ENCODE data around the gene STT3B. TPM values are rescaled to one million over a fixed set of nuclear protein-coding genes. Genes with fewer than 3 reads are reported as not detected.
"Not testable (repeated sequence)": the region's sequence is repeated elsewhere in the genome, so short reads cannot be mapped to it uniquely, and the experiment has no call there.

The STT3B gene
- total RNA-seq, 1 donor from 2014 or later = 140 TPM

GRCh38 chr3:31596176-31596575 is 63.5 kb downstream of the STT3B start:
- peaks cover 53% of the 10 kb centered on the region for H3K4me1 Mint-ChIP-seq (ENCODE audit: low read depth)
- intact Hi-C loops (cut with micrococcal nuclease) = loop anchor here (5.0 kb wide), 1 partner anchor 41 kb away; no protein-coding TSS in a partner anchor
- peaks cover 12% of the 10 kb centered on the region for H3K9me3 Mint-ChIP-seq

GRCh38 chr3:31600431-31600830 is 67.7 kb downstream of the STT3B start:
- Mint-ChIP-seq H3K27ac (no peak overlapping the region), H3K27me3 (ENCODE audit: insufficient read depth) (no peaks in the 10 kb centered on the region), H3K4me1 (ENCODE audit: low read depth) (peaks cover 11% of the 10 kb centered on the region), H3K4me3 (no peak overlapping the region), H3K9me3 (peaks cover 27% of the 10 kb centered on the region), H3K36me3 (ENCODE audit: low read depth) (peaks cover 60% of the 10 kb centered on the region)
- no peak for DNase-seq (ENCODE audit: low spot score)
- intact Hi-C loops (cut with micrococcal nuclease) = no loop called here

More at GRCh38 chr3:31596176-31596575, 63.5 kb downstream of the STT3B start:
- Mint-ChIP-seq H3K36me3 (ENCODE audit: low read depth) (peaks cover 61% of the 10 kb centered on the region), H3K4me3 (no peak overlapping the region), H3K27me3 (ENCODE audit: insufficient read depth) (no peaks in the 10 kb centered on the region), H3K27ac (peak overlapping the region; percentile 68)
- no peak for DNase-seq (ENCODE audit: low spot score)

DNA sequence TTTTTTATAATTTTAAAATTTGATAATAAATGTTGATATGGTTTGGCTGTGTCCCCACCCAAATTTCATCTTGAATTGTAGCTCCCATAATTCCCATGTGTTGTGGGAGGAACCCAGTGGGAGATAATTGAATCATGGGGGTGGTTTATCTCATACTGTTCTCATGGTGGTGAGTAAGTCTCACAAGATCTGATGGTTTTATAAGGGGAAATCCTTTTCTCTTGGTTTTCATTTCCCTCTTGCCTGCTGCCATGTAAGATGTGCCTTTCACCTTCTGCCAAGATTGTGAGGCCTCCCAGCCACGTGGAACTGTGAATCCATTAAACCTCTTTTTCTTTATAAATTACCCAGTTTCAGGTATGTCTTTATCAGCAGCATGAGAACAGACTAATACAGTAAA is 72.6 kb downstream of the STT3B start:
- peaks cover 72% of the 10 kb centered on the region for H3K36me3 Mint-ChIP-seq (ENCODE audit: low read depth)
- H3K9me3 Mint-ChIP-seq = peaks cover 55% of the 10 kb centered on the region
- H3K27ac Mint-ChIP-seq; H3K27me3 Mint-ChIP-seq (ENCODE audit: insufficient read depth); DNase-seq (ENCODE audit: low spot score); intact Hi-C loops (cut with micrococcal nuclease); H3K4me3 Mint-ChIP-seq: not testable (repeated sequence)
- H3K4me1 Mint-ChIP-seq (ENCODE audit: low read depth) = peaks cover 30% of the 10 kb centered on the region

- intact Hi-C loops (cut with micrococcal nuclease) = no loop called here
- no peaks in the 10 kb centered on the region for H3K27me3 Mint-ChIP-seq (ENCODE audit: insufficient read depth)
- no peak overlapping the region for H3K27ac Mint-ChIP-seq
- H3K4me3 Mint-ChIP-seq = no peak overlapping the region
- peaks cover 40% of the 10 kb centered on the region for H3K4me1 Mint-ChIP-seq (ENCODE audit: low read depth)
- DNase-seq (ENCODE audit: low spot score) = no peak
- H3K36me3 Mint-ChIP-seq (ENCODE audit: low read depth) = peaks cover 71% of the 10 kb centered on the region
- peaks cover 52% of the 10 kb centered on the region for H3K9me3 Mint-ChIP-seq
Measured at GRCh38 chr3:31606453-31606852, 73.7 kb downstream of the STT3B start.

- peaks cover 71% of the 10 kb centered on the region for H3K4me1 Mint-ChIP-seq (ENCODE audit: low read depth)
- DNase-seq (ENCODE audit: low spot score) = no peak
- no peak overlapping the region for H3K27ac Mint-ChIP-seq
- H3K36me3 Mint-ChIP-seq (ENCODE audit: low read depth) = peaks cover 57% of the 10 kb centered on the region
- no peaks in the 10 kb centered on the region for H3K27me3 Mint-ChIP-seq (ENCODE audit: insufficient read depth)
- H3K4me3 Mint-ChIP-seq = no peak overlapping the region
- H3K9me3 Mint-ChIP-seq = peaks cover 25% of the 10 kb centered on the region
- intact Hi-C loops (cut with micrococcal nuclease) = loop anchor here (1.0 to 10.0 kb wide), 3 partner anchors 158 to 534 kb away; no protein-coding TSS in a partner anchor
Measured at GRCh38 chr3:31610700-31611275, 78.1 kb downstream of the STT3B start.

- H3K4me1 Mint-ChIP-seq (ENCODE audit: low read depth) = peaks cover 65% of the 10 kb centered on the region
- H3K27me3 Mint-ChIP-seq (ENCODE audit: insufficient read depth) = no peaks in the 10 kb centered on the region
- H3K27ac Mint-ChIP-seq = no peak overlapping the region
- DNase-seq (ENCODE audit: low spot score) = no peak
- peaks cover 40% of the 10 kb centered on the region for H3K36me3 Mint-ChIP-seq (ENCODE audit: low read depth)
- H3K9me3 Mint-ChIP-seq = peaks cover 4% of the 10 kb centered on the region
- no peak overlapping the region for H3K4me3 Mint-ChIP-seq
- intact Hi-C loops (cut with micrococcal nuclease) = loop anchor here (5.0 to 10.0 kb wide), 2 partner anchors 364 to 532 kb away; no protein-coding TSS in a partner anchor
Measured at GRCh38 chr3:31613177-31613576, 80.5 kb downstream of the STT3B start.

DNA sequence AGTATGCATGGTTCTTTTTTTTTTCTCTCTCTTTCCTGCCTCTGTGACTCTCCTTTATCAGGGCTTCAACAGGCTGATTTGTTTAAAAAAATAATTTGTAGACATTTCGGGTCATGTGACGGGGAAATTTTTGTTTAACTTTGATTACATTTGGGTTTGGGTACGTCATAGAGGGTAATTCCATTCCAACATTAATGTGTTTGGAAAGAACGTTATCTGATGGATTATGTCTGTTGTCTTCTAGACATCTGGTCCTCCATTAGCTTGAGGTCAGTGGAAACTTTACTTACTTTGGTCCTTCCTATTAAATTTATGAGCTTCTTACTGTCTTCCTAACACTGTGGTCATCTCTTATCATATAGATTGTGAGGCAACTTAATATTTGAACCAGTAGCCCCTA is 80.9 kb downstream of the STT3B start:
- Mint-ChIP-seq H3K27ac (no peak overlapping the region), H3K4me3 (no peak overlapping the region), H3K4me1 (ENCODE audit: low read depth) (peaks cover 60% of the 10 kb centered on the region), H3K9me3 (no peaks in the 10 kb centered on the region), H3K27me3 (ENCODE audit: insufficient read depth) (no peaks in the 10 kb centered on the region), H3K36me3 (ENCODE audit: low read depth) (peaks cover 38% of the 10 kb centered on the region)
- intact Hi-C loops (cut with micrococcal nuclease) = loop anchor here (5.0 to 10.0 kb wide), 2 partner anchors 364 to 531 kb away; no protein-coding TSS in a partner anchor
- DNase-seq (ENCODE audit: low spot score) = no peak

- H3K4me1 Mint-ChIP-seq (ENCODE audit: low read depth) = peaks cover 54% of the 10 kb centered on the region
- no peaks in the 10 kb centered on the region for H3K27me3 Mint-ChIP-seq (ENCODE audit: insufficient read depth)
- intact Hi-C loops (cut with micrococcal nuclease) = loop anchor here (5.0 to 10.0 kb wide), 2 partner anchors 363 to 530 kb away; no protein-coding TSS in a partner anchor
- H3K4me3 Mint-ChIP-seq = no peak overlapping the region
- H3K9me3 Mint-ChIP-seq = no peaks in the 10 kb centered on the region
- no peak for DNase-seq (ENCODE audit: low spot score)
- H3K36me3 Mint-ChIP-seq (ENCODE audit: low read depth) = peaks cover 43% of the 10 kb centered on the region
- H3K27ac Mint-ChIP-seq = no peak overlapping the region
Measured at GRCh38 chr3:31614162-31614921, 81.6 kb downstream of the STT3B start.

DNA sequence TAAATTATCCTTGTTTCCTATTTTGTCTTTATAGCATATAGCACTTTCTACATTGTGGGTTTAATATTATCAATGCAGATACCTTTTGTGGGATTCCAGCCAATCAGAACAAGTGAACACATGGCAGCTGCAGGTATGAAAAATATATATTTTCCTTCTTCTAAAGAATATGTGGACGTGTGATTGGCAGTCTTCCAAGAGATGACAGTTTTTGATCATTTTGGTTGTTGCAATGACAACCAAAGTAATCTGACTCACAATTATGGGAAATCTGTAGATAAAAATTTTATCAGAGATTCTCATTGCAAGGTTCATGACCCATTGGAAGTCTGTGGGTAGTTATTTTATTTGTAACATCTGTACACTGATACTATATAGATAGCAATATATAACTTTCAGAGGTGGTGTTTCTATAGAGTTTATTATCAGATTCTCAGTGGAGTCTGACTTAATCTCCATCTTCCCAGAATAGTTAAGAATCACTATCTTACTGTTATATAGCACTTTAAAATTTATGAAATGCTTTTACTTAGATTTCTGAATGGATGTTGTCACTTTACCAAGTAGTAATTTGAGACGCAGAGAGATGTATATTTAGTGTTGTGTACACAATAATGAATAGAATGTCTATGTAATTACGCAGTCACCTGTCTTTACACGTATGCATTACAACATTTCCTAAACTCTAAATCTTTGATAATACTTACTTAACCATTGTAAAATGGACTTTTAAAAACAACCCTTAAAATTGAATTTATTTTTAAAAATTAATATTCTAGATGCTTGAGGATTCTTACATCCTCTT is 82.5 kb downstream of the STT3B start:
- no peaks in the 10 kb centered on the region for H3K27me3 Mint-ChIP-seq (ENCODE audit: insufficient read depth)
- H3K4me1 Mint-ChIP-seq (ENCODE audit: low read depth) = peaks cover 48% of the 10 kb centered on the region
- no peak overlapping the region for H3K27ac Mint-ChIP-seq
- no peaks in the 10 kb centered on the region for H3K9me3 Mint-ChIP-seq
- no peak overlapping the region for H3K4me3 Mint-ChIP-seq
- peaks cover 43% of the 10 kb centered on the region for H3K36me3 Mint-ChIP-seq (ENCODE audit: low read depth)
- intact Hi-C loops (cut with micrococcal nuclease) = loop anchor here (10.0 kb wide), 1 partner anchor 530 kb away; no protein-coding TSS in a partner anchor
- no peak for DNase-seq (ENCODE audit: low spot score)

- no peak for DNase-seq (ENCODE audit: low spot score)
- Mint-ChIP-seq H3K9me3 (no peaks in the 10 kb centered on the region), H3K36me3 (ENCODE audit: low read depth) (peaks cover 46% of the 10 kb centered on the region)
Measured at GRCh38 chr3:31616711-31617110, 84.0 kb downstream of the STT3B start.

GRCh38 chr3:31620656-31621055 is 87.9 kb downstream of the STT3B start:
- Mint-ChIP-seq H3K4me3 (no peak overlapping the region), H3K4me1 (ENCODE audit: low read depth) (peaks cover 40% of the 10 kb centered on the region), H3K36me3 (ENCODE audit: low read depth) (peaks cover 45% of the 10 kb centered on the region), H3K9me3 (no peaks in the 10 kb centered on the region), H3K27ac (peak overlapping the region; percentile 27), H3K27me3 (ENCODE audit: insufficient read depth) (no peaks in the 10 kb centered on the region)
- DNase-seq (ENCODE audit: low spot score) = no peak
- intact Hi-C loops (cut with micrococcal nuclease) = loop anchor here (2.0 kb wide), 1 partner anchor 16 kb away; no protein-coding TSS in a partner anchor

More at GRCh38 chr3:31616711-31617110, 84.0 kb downstream of the STT3B start:
- no peak overlapping the region for H3K4me3 Mint-ChIP-seq
- peaks cover 47% of the 10 kb centered on the region for H3K4me1 Mint-ChIP-seq (ENCODE audit: low read depth)
- intact Hi-C loops (cut with micrococcal nuclease) = loop anchor here (10.0 kb wide), 1 partner anchor 528 kb away; no protein-coding TSS in a partner anchor
- no peaks in the 10 kb centered on the region for H3K27me3 Mint-ChIP-seq (ENCODE audit: insufficient read depth)
- H3K27ac Mint-ChIP-seq = no peak overlapping the region

- intact Hi-C loops (cut with micrococcal nuclease) = loop anchor here (2.0 kb wide), 1 partner anchor 15 kb away; no protein-coding TSS in a partner anchor
- Mint-ChIP-seq H3K36me3 (ENCODE audit: low read depth) (peaks cover 47% of the 10 kb centered on the region), H3K27ac (no peak overlapping the region), H3K27me3 (ENCODE audit: insufficient read depth) (no peaks in the 10 kb centered on the region), H3K4me3 (no peak overlapping the region), H3K4me1 (ENCODE audit: low read depth) (peaks cover 37% of the 10 kb centered on the region), H3K9me3 (no peaks in the 10 kb centered on the region)
- DNase-seq (ENCODE audit: low spot score) = no peak
Measured at GRCh38 chr3:31621314-31621713, 88.6 kb downstream of the STT3B start.
